HepG2 (cell line): ENCODE results near the gene PDIK1L. TPM values are rescaled to one million over a fixed set of nuclear protein-coding genes. Genes with fewer than 3 reads are reported as not detected.

Experiments
- IRF2 ChIP-seq: IDR thresholded peaks from 2 replicates; pipeline ENCODE4 v1.6.1; 2018; ENCODE audit warnings: missing genetic modification reagents, missing compliant biosample characterization
- JDP2 ChIP-seq: sonication (generic); formaldehyde crosslinking; IDR thresholded peaks from 2 replicates; pipeline ENCODE4 v1.8.1; 2022; ENCODE audit warnings: missing genetic modification reagents, borderline replicate concordance
- MTA1 ChIP-seq: sonication (generic); formaldehyde crosslinking; IDR thresholded peaks from 2 replicates; pipeline ENCODE4 v1.4.0; 2020; ENCODE audit warnings: missing genetic modification reagents, mild to moderate bottlenecking, borderline replicate concordance
- NFATC3 ChIP-seq: sonication (generic); formaldehyde crosslinking; IDR thresholded peaks from 2 replicates; pipeline ENCODE4 v1.5.1; 2020; ENCODE audit warnings: mild to moderate bottlenecking, missing genetic modification reagents
- NFE2 ChIP-seq: sonication (generic); formaldehyde crosslinking; IDR thresholded peaks from 2 replicates; pipeline ENCODE4 v1.4.0; 2020; ENCODE audit warnings: missing genetic modification reagents
- NFE2L1 ChIP-seq: sonication (generic); formaldehyde crosslinking; IDR thresholded peaks from 2 replicates; pipeline ENCODE4 v1.4.0; 2020; ENCODE audit warnings: missing genetic modification reagents, mild to moderate bottlenecking, borderline replicate concordance
- NFIB ChIP-seq: sonication (generic); formaldehyde crosslinking; IDR thresholded peaks from 2 replicates; pipeline ENCODE4 v1.9.0; 2021; ENCODE audit warnings: missing genetic modification reagents, mild to moderate bottlenecking, borderline replicate concordance
- SMYD3 ChIP-seq: sonication (generic); formaldehyde crosslinking; IDR thresholded peaks from 2 replicates; pipeline ENCODE4 v1.8.1; 2023; ENCODE audit warnings: mild to moderate bottlenecking, missing genetic modification reagents
- SNRNP70 ChIP-seq: fragments of 200-400 bp; formaldehyde crosslinking; IDR thresholded peaks from 2 replicates; pipeline ENCODE4 v1.6.1; 2017; ENCODE audit warnings: mild to moderate bottlenecking, low read depth, low read length, moderate library complexity
- ZBTB8A ChIP-seq: sonication (generic); formaldehyde crosslinking; IDR thresholded peaks from 2 replicates; pipeline ENCODE4 v1.4.0; 2020; ENCODE audit warnings: mild to moderate bottlenecking, low read depth, missing genetic modification reagents, borderline replicate concordance
- ZNF292 ChIP-seq: sonication (generic); formaldehyde crosslinking; IDR thresholded peaks from 2 replicates; pipeline ENCODE4 v1.8.1; 2022; ENCODE audit warnings: mild to moderate bottlenecking, low read depth, missing genetic modification reagents, borderline replicate concordance
- ZNF460 ChIP-seq: sonication (generic); formaldehyde crosslinking; IDR thresholded peaks from 2 replicates; pipeline ENCODE4 v1.5.1; 2020; ENCODE audit warnings: missing genetic modification reagents, mild to moderate bottlenecking, borderline replicate concordance
- polyA plus RNA-seq, 8 experiments: library from polyadenylated mRNA; depleted of rRNA in 3 of 8; stranded (reverse) in 7 of 8; unstranded in 1 of 8; fragments of >200 nt; fragmentation: Illumina TruSeq in 4 of 8; extraction: Trizol in 4 of 8; gene quantifications; 2 replicates each; pipeline versions ENCODE4 v1.2.1 to v1.2.3, GENCODE V29; 2011 to 2016; ENCODE audit warnings: low read depth in 4 of 8, missing spikeins in 1 of 8, mixed read lengths in 1 of 8; ENCODE audit not compliant: insufficient read depth in 1 of 8
- total RNA-seq, 5 experiments: library from RNA; depleted of rRNA; stranded (reverse); fragments of >200 nt; fragmentation: Illumina TruSeq; extraction: Trizol; gene quantifications; 2 replicates each; pipeline ENCODE4 v1.2.3, GENCODE V29; 2016; ENCODE audit warnings: low read depth in 1 of 5
- TF ChIP-seq, protein P1 (sequence below): fragments of 450-650 bp; IDR thresholded peaks from 2 replicates; pipeline ENCODE4 v1.6.1; 2016
- TF ChIP-seq, protein P2 (sequence below): sonication (generic); formaldehyde crosslinking; IDR thresholded peaks from 2 replicates; pipeline ENCODE4 v1.4.0; 2020; ENCODE audit warnings: missing genetic modification reagents
- TF ChIP-seq, protein P3 (sequence below): sonication (generic); formaldehyde crosslinking; IDR thresholded peaks from 2 replicates; pipeline ENCODE4 v1.4.0; 2020; ENCODE audit warnings: mild to moderate bottlenecking, missing genetic modification reagents
- TF ChIP-seq, protein P4 (sequence below): sonication (generic); formaldehyde crosslinking; conservative IDR thresholded peaks from 2 replicates; pipeline ENCODE4 v1.4.0; 2020; ENCODE audit warnings: missing genetic modification reagents
- TF ChIP-seq, protein P5 (sequence below): sonication (generic); formaldehyde crosslinking; IDR thresholded peaks from 2 replicates; pipeline ENCODE4 v1.5.0; 2020; ENCODE audit warnings: mild to moderate bottlenecking, missing genetic modification reagents

Gene PDIK1L
- total and polyA plus RNA-seq, 2 of the 13 experiments (the other 11 are each of a cell fraction or from before 2014, with no cell fraction given), result 1.9 to 4.6 TPM

DNA sequence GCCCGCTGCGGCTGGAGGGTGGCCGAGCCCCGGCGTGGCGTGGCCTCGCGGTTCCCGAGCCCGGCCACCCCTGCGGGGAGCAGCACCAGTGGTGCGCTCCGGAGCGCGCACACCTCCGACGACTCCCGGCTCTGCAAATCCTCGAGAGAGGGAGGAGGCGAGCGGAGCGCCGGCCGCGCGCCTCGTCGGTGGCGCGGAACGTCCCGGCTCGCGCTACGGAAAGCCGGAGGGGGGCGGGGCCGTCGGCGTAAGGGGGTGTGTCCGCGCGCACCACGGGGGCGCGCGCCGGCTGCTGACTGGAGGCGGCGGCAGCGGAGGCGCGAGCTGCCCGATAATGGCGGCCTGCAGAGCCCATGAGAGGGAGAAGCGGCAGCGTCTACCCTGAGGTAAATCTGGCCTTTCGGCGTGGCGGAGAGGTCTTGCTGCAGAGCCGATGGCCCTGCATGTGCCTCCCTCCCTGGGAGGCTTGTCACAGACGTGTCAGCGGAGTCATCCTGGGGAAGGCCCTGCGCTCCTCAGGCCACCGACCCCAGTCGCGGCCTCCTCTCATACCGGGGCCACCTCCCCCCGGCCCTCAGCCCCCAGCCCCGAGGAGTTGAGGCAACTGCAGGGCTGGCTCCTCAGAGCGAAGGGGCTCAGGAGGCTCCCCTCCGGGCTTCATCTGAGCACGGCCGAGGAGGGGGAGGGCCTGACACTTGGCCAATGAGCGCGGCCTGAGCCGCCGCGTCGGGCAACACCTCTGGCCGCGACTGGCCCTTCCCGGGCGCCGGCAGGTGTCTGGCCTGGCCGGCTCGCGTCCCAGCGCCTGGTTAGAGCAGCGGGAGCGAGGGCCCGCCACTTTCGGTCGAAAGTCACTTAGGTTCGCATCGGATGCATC, at the start of gene PDIK1L (continued):
- TF ChIP-seq ZNF292 (no peak), NFATC3 (CRISPR knock-in tag) (no peak), IRF2 (CRISPR knock-in tag) (no peak), JDP2 (CRISPR knock-in tag) (no peak), NFE2 (no peak), SNRNP70 (no peak), NFE2L1 (CRISPR knock-in tag) (no peak), SMYD3 (CRISPR knock-in tag) (no peak), ZNF460 (CRISPR knock-in tag) (no peak), ZBTB8A (CRISPR knock-in tag) (no peak), NFIB (CRISPR knock-in tag) (no peak), MTA1 (CRISPR knock-in tag) (no peak)
- TF ChIP-seq, protein P1, sequence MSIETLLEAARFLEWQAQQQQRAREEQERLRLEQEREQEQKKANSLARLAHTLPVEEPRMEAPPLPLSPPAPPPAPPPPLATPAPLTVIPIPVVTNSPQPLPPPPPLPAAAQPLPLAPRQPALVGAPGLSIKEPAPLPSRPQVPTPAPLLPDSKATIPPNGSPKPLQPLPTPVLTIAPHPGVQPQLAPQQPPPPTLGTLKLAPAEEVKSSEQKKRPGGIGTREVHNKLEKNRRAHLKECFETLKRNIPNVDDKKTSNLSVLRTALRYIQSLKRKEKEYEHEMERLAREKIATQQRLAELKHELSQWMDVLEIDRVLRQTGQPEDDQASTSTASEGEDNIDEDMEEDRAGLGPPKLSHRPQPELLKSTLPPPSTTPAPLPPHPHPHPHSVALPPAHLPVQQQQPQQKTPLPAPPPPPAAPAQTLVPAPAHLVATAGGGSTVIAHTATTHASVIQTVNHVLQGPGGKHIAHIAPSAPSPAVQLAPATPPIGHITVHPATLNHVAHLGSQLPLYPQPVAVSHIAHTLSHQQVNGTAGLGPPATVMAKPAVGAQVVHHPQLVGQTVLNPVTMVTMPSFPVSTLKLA, result no peak
- TF ChIP-seq, protein P2, sequence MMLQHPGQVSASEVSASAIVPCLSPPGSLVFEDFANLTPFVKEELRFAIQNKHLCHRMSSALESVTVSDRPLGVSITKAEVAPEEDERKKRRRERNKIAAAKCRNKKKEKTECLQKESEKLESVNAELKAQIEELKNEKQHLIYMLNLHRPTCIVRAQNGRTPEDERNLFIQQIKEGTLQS (CRISPR knock-in tag), result no peak
- TF ChIP-seq, protein P3, sequence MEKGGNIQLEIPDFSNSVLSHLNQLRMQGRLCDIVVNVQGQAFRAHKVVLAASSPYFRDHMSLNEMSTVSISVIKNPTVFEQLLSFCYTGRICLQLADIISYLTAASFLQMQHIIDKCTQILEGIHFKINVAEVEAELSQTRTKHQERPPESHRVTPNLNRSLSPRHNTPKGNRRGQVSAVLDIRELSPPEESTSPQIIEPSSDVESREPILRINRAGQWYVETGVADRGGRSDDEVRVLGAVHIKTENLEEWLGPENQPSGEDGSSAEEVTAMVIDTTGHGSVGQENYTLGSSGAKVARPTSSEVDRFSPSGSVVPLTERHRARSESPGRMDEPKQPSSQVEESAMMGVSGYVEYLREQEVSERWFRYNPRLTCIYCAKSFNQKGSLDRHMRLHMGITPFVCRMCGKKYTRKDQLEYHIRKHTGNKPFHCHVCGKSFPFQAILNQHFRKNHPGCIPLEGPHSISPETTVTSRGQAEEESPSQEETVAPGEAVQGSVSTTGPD (CRISPR knock-in tag), result no peak
- TF ChIP-seq, protein P4, sequence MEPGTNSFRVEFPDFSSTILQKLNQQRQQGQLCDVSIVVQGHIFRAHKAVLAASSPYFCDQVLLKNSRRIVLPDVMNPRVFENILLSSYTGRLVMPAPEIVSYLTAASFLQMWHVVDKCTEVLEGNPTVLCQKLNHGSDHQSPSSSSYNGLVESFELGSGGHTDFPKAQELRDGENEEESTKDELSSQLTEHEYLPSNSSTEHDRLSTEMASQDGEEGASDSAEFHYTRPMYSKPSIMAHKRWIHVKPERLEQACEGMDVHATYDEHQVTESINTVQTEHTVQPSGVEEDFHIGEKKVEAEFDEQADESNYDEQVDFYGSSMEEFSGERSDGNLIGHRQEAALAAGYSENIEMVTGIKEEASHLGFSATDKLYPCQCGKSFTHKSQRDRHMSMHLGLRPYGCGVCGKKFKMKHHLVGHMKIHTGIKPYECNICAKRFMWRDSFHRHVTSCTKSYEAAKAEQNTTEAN, result no peak
- TF ChIP-seq, protein P5, sequence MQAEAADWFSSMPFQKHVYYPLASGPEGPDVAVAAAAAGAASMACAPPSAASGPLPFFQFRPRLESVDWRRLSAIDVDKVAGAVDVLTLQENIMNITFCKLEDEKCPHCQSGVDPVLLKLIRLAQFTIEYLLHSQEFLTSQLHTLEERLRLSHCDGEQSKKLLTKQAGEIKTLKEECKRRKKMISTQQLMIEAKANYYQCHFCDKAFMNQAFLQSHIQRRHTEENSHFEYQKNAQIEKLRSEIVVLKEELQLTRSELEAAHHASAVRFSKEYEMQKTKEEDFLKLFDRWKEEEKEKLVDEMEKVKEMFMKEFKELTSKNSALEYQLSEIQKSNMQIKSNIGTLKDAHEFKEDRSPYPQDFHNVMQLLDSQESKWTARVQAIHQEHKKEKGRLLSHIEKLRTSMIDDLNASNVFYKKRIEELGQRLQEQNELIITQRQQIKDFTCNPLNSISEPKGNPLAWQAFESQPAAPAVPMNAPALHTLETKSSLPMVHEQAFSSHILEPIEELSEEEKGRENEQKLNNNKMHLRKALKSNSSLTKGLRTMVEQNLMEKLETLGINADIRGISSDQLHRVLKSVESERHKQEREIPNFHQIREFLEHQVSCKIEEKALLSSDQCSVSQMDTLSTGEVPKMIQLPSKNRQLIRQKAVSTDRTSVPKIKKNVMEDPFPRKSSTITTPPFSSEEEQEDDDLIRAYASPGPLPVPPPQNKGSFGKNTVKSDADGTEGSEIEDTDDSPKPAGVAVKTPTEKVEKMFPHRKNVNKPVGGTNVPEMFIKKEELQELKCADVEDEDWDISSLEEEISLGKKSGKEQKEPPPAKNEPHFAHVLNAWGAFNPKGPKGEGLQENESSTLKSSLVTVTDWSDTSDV, result peak; percentile 73; the same call in 1 of the 2 replicates
